ENCODE measurements around the gene GAL3ST1. TPM values are rescaled to one million over a fixed set of nuclear protein-coding genes. Genes with fewer than 3 reads are reported as not detected.
"Not testable (repeated sequence)": the region's sequence is repeated elsewhere in the genome, so short reads cannot be mapped to it uniquely, and the experiment has no call there.

Gene GAL3ST1
- total RNA-seq, 4 donors from 2014 or later, result 1.2 to 3.2 (median 1.9) TPM

GRCh38 chr22:30598986-30599385, 24.5 kb upstream of the GAL3ST1 start:
- Histone ChIP-seq H3K4me3 (no peak overlapping the region), H3K27ac (replicated peaks in 1 of 4) (no peak overlapping the region), H3K4me1 (no peaks in the 10 kb centered on the region), H3K9me3 (no peaks in the 10 kb centered on the region), H3K27me3 (peaks cover 0 to 4% (median 0%) of the 10 kb centered on the region in 4 donors), H3K36me3 (no peaks in the 10 kb centered on the region)
- no peak for DNase-seq (ENCODE audit: extremely low spot score)
- WGBS, result 79% methylated on average over 3 of the region's 3 CpGs
- TF ChIP-seq EP300 (IDR thresholded peaks at IDR 0.05) (no peak), POLR2AphosphoS5 (IDR thresholded peaks at IDR 0.05) (no peak), POLR2A (IDR thresholded peaks at IDR 0.05; ENCODE audit: low read depth) (no peak), CTCF (IDR thresholded peaks at IDR 0.05) (no peak)
- intact Hi-C loops (cut with DNase I), result no loop called here

GRCh38 chr22:30596886-30597285, 22.4 kb upstream of the GAL3ST1 start:
- 98% methylated on average over 11 of the region's 29 CpGs for WGBS
- intact Hi-C loops (cut with DNase I), result no loop called here
- no peak for TF ChIP-seq EP300 (IDR thresholded peaks at IDR 0.05)
- no peak for TF ChIP-seq POLR2A (IDR thresholded peaks at IDR 0.05; ENCODE audit: low read depth)
- no peak for TF ChIP-seq POLR2AphosphoS5 (IDR thresholded peaks at IDR 0.05)
- TF ChIP-seq CTCF (IDR thresholded peaks at IDR 0.05), result no peak
- Histone ChIP-seq H3K4me1 (peaks cover 0 to 6% (median 5%) of the 10 kb centered on the region in 4 donors), H3K27me3 (peaks cover 0 to 6% (median 0%) of the 10 kb centered on the region in 4 donors), H3K27ac (replicated peaks in 1 of 4) (no peak overlapping the region), H3K36me3 (no peaks in the 10 kb centered on the region), H3K4me3 (no peak overlapping the region), H3K9me3 (no peaks in the 10 kb centered on the region)
- no peak for DNase-seq (ENCODE audit: extremely low spot score)

GRCh38 chr22:30596199-30596598, 21.7 kb upstream of the GAL3ST1 start:
- Histone ChIP-seq H3K36me3 (no peaks in the 10 kb centered on the region), H3K4me1 (peaks cover 0 to 8% (median 6%) of the 10 kb centered on the region in 4 donors), H3K27me3 (peaks cover 0 to 6% (median 0%) of the 10 kb centered on the region in 4 donors), H3K27ac (replicated peaks in 1 of 4) (no peak overlapping the region), H3K9me3 (no peaks in the 10 kb centered on the region), H3K4me3 (no peak overlapping the region)
- TF ChIP-seq EP300 (IDR thresholded peaks at IDR 0.05), result no peak
- no peak for TF ChIP-seq CTCF (IDR thresholded peaks at IDR 0.05)
- TF ChIP-seq POLR2A (IDR thresholded peaks at IDR 0.05; ENCODE audit: low read depth), result no peak
- WGBS, result 64% methylated on average over 2 of the region's 2 CpGs
- intact Hi-C loops (cut with DNase I), result no loop called here
- no peak for DNase-seq (ENCODE audit: extremely low spot score)

GRCh38 chr22:30592360-30592713, 17.9 kb upstream of the GAL3ST1 start:
- H3K27ac ChIP-seq (replicated peaks in 1 of 4), result peak overlapping the region in 3 of 4 donors; percentile 77 to 84 (median 84)
- H3K36me3 ChIP-seq, result peaks cover 17 to 25% (median 19%) of the 10 kb centered on the region in 4 donors
- DNase-seq (ENCODE audit: extremely low spot score); H3K27me3 ChIP-seq; intact Hi-C loops (cut with DNase I); H3K9me3 ChIP-seq: not testable (repeated sequence)
- peak overlapping the region; percentile 72 to 85 (median 76) for H3K4me3 ChIP-seq
- WGBS, result 41% methylated on average over 18 of the region's 18 CpGs
- H3K4me1 ChIP-seq, result peaks cover 15 to 25% (median 22%) of the 10 kb centered on the region in 4 donors

- TF ChIP-seq POLR2A (IDR thresholded peaks at IDR 0.05; ENCODE audit: low read depth) (peak; percentile 25), EP300 (IDR thresholded peaks at IDR 0.05) (no peak), POLR2AphosphoS5 (IDR thresholded peaks at IDR 0.05) (peak; percentile 76 to 95), CTCF (IDR thresholded peaks at IDR 0.05) (no peak)
- peak within 1 kb of the TSS; percentile 70 to 84 (median 80) for H3K27ac ChIP-seq (replicated peaks in 1 of 4)
- intact Hi-C loops (cut with DNase I), result no loop called here
Measured at GRCh38 chr22:30591588-30592359, 17.3 kb upstream of the GAL3ST1 start, which contains the start of gene PES1. PES1 (minus strand) TSS chr22:30591910; CDS start chr22:30591833, 77 bp downstream.

More at GRCh38 chr22:30591588-30592359, 17.3 kb upstream of the GAL3ST1 start, which contains the start of gene PES1:
- Histone ChIP-seq H3K27me3 (peaks cover 0 to 6% (median 0%) of the 10 kb centered on the region in 4 donors), H3K36me3 (peaks cover 22 to 31% (median 24%) of the 10 kb centered on the region in 4 donors), H3K4me1 (peaks cover 15 to 25% (median 22%) of the 10 kb centered on the region in 4 donors), H3K4me3 (peak within 1 kb of the TSS; percentile 72 to 85 (median 76)), H3K9me3 (no peaks in the 10 kb centered on the region)
- WGBS, result under 1% methylated on average over 48 of the region's 49 CpGs
- DNase-seq (ENCODE audit: extremely low spot score), result peak; percentile 98

All from esophagus muscularis mucosa (tissue), 4 donors.